CD4-positive, alpha-beta T cell (primary cell): ENCODE results near the gene CD44. TPM values are rescaled to one million over a fixed set of nuclear protein-coding genes. Genes with fewer than 3 reads are reported as not detected.
A peak's percentile ranks its signal among the peaks of the same experiment; 100 is the strongest.

Source experiments
- ATAC-seq: fragments of 200-7000 bp; cut with Tn5 transposase; one replicate; pipeline ENCODE4 v1.10.0; 2022; ENCODE audit warnings: mild to moderate bottlenecking; ENCODE audit not compliant: poor library complexity
- CTCF ChIA-PET: fragments of 350-600 bp; sonication (Branson Sonifier 250); formaldehyde crosslinking; loops from one replicate; lab custom pipeline; 2021; ENCODE audit warnings: antibody characterized with exemption, inconsistent platforms; lab: Charles Lee
- POLR2A ChIA-PET: fragments of 350-600 bp; sonication (Branson Sonifier 250); formaldehyde crosslinking; loops from one replicate; lab custom pipeline; 2021; ENCODE audit warnings: antibody characterized with exemption, inconsistent platforms; lab: Charles Lee
- DNase-seq, 14 experiments: peaks; one replicate each; pipeline ENCODE4 v3.0.0-alpha.2; 2013 to 2020; ENCODE audit warnings: mixed read lengths in 2 of 14
- H3K27ac ChIP-seq, 2 donors: one replicate each; pipeline versions ENCODE4 v1.5.1 to v1.7.0; 2013; ENCODE audit warnings: low read length in 2 of 2, low read depth in 1 of 2, mild to moderate bottlenecking in 1 of 2
- H3K27me3 ChIP-seq, 2 experiments: 1 replicate in 1 of 2; 2 replicates in 1 of 2; pipeline versions ENCODE4 v1.6.1 to v1.7.0; 2013; ENCODE audit warnings: low read length in 2 of 2, control low read depth in 1 of 2, mild to moderate bottlenecking in 1 of 2, moderate library complexity in 1 of 2; ENCODE audit not compliant: insufficient read depth in 2 of 2, control insufficient read depth in 1 of 2
- H3K36me3 ChIP-seq: one replicate; pipeline ENCODE4 v1.6.1; 2013; ENCODE audit warnings: low read length, control low read depth; ENCODE audit not compliant: insufficient read depth
- H3K4me1 ChIP-seq: one replicate; pipeline ENCODE4 v1.6.1; 2013; ENCODE audit warnings: low read length, control low read depth; ENCODE audit not compliant: insufficient read depth
- H3K4me3 ChIP-seq: one replicate; pipeline ENCODE4 v1.5.1; 2013; ENCODE audit warnings: mild to moderate bottlenecking, low read length, moderate library complexity
- H3K9me3 ChIP-seq, 2 experiments: 1 replicate in 1 of 2; 2 replicates in 1 of 2; pipeline versions ENCODE4 v1.6.1 to v1.7.0; 2013; ENCODE audit warnings: low read length in 2 of 2, mild to moderate bottlenecking in 2 of 2, control low read depth in 1 of 2, moderate library complexity in 1 of 2; ENCODE audit not compliant: control insufficient read depth in 1 of 2, insufficient read depth in 1 of 2
- H3K27ac Mint-ChIP-seq: one replicate; pipeline ENCODE4 v1.8.0; 2020; ENCODE audit warnings: mixed read lengths
- H3K27me3 Mint-ChIP-seq: one replicate; pipeline ENCODE4 v1.8.0; 2021; ENCODE audit warnings: mixed read lengths
- H3K36me3 Mint-ChIP-seq: one replicate; pipeline ENCODE4 v1.8.0; 2021; ENCODE audit warnings: low read depth, mixed read lengths
- H3K4me1 Mint-ChIP-seq: one replicate; pipeline ENCODE4 v1.8.0; 2021; ENCODE audit warnings: low read depth, mixed read lengths
- H3K4me3 Mint-ChIP-seq: one replicate; pipeline ENCODE4 v1.8.0; 2020; ENCODE audit warnings: mild to moderate bottlenecking, mixed read lengths
- H3K9me3 Mint-ChIP-seq: one replicate; pipeline ENCODE4 v1.8.0; 2020; ENCODE audit warnings: mixed read lengths
- CTCF ChIP-seq: fragments of 200-600 bp; IDR thresholded peaks from one replicate; pipeline ENCODE4 v1.8.0; 2022; ENCODE audit warnings: antibody characterized with exemption, mild to moderate bottlenecking
- intact Hi-C, 2 experiments: fragments of 100-400 bp; cut with DNase I in 1 of 2; cut with micrococcal nuclease in 1 of 2; formaldehyde crosslinking; loops; one replicate each; pipeline versions ENCODE4 v1.15.1 to v1.9.0; 2023 to 2025; cut with DNase I, micrococcal nuclease
- total RNA-seq, 174 experiments: library from RNA in 2 of 174; stranded (reverse) in 2 of 174; gene quantifications; one replicate each; pipeline ENCODE4 v1.2.3 and lab custom pipeline; 2021 to 2026

CD44 gene
- total RNA-seq, 2 experiments from 2014 or later, result 1,283 to 1,330 TPM

GRCh38 chr11:35241531-35241930 lies 102.6 kb downstream of the CD44 start:
- Mint-ChIP-seq H3K4me3 (no peak overlapping the region), H3K4me1 (peaks cover 82% of the 10 kb centered on the region), H3K36me3 (no peaks in the 10 kb centered on the region), H3K9me3 (peaks cover 2% of the 10 kb centered on the region), H3K27me3 (no peaks in the 10 kb centered on the region), H3K27ac (peak overlapping the region; percentile 25)
- ChIA-PET CTCF (no interaction called here), POLR2A (interaction anchor here (1.1 to 1.5 kb wide), 2 partner anchors 24 to 89 kb away, joined by 3 to 4 read pairs; no protein-coding TSS in a partner anchor)
- DNase-seq (peak in 1 of 14 experiments; percentile 9), ATAC-seq (no peak)
- H3K4me3 ChIP-seq, result no peak overlapping the region
- H3K4me1 ChIP-seq, result peaks cover 55% of the 10 kb centered on the region
- H3K27ac ChIP-seq, result no peak overlapping the region
- intact Hi-C loops, result loop anchor here (5.0 kb wide), 2 partner anchors 66 to 319 kb away; no protein-coding TSS in a partner anchor
- no peaks in the 10 kb centered on the region for H3K27me3 ChIP-seq
- no peaks in the 10 kb centered on the region for H3K36me3 ChIP-seq
- H3K9me3 ChIP-seq, result no peaks in the 10 kb centered on the region
- TF ChIP-seq CTCF, result no peak

GRCh38 chr11:35242412-35243242 lies 103.7 kb downstream of the CD44 start:
- DNase-seq (peak in 2 of 14 experiments; percentile 39 to 53), ATAC-seq (no peak)
- Histone ChIP-seq H3K27ac (no peak overlapping the region), H3K36me3 (no peaks in the 10 kb centered on the region), H3K9me3 (no peaks in the 10 kb centered on the region), H3K27me3 (no peaks in the 10 kb centered on the region), H3K4me3 (no peak overlapping the region), H3K4me1 (peaks cover 56% of the 10 kb centered on the region)
- peak overlapping the region; percentile 16 for H3K4me3 Mint-ChIP-seq
- intact Hi-C loops, result loop anchor here (5.0 kb wide), 2 partner anchors 65 to 320 kb away; no protein-coding TSS in a partner anchor
- TF ChIP-seq CTCF, result no peak
- H3K27ac Mint-ChIP-seq, result peak overlapping the region; percentile 85
- H3K27me3 Mint-ChIP-seq, result no peaks in the 10 kb centered on the region
- peaks cover 6% of the 10 kb centered on the region for H3K36me3 Mint-ChIP-seq
- peaks cover 4% of the 10 kb centered on the region for H3K9me3 Mint-ChIP-seq
- H3K4me1 Mint-ChIP-seq, result peaks cover 82% of the 10 kb centered on the region
- ChIA-PET POLR2A (interaction anchor here (0.8 to 1.5 kb wide), 5 partner anchors 9 to 88 kb away, joined by 3 to 4 read pairs (median 3); no protein-coding TSS in a partner anchor), CTCF (no interaction called here)

- H3K27ac ChIP-seq, result no peak overlapping the region
- no peak overlapping the region for H3K4me3 Mint-ChIP-seq
- H3K27me3 ChIP-seq, result no peaks in the 10 kb centered on the region
- ATAC-seq (no peak), DNase-seq (peak in 1 of 14 experiments; percentile 2)
- H3K36me3 ChIP-seq, result no peaks in the 10 kb centered on the region
- no peak for TF ChIP-seq CTCF
- peaks cover 4% of the 10 kb centered on the region for H3K9me3 Mint-ChIP-seq
- peak overlapping the region; percentile 97 for H3K27ac Mint-ChIP-seq
- H3K4me1 ChIP-seq, result peaks cover 59% of the 10 kb centered on the region
- POLR2A ChIA-PET, result interaction anchor here (0.8 kb wide), 1 partner anchor 8 kb away, joined by 3 read pairs; no protein-coding TSS in a partner anchor
- intact Hi-C loops, result loop anchor here (5.0 kb wide), 2 partner anchors 64 to 321 kb away; no protein-coding TSS in a partner anchor
- peaks cover 18% of the 10 kb centered on the region for H3K36me3 Mint-ChIP-seq
- H3K4me3 ChIP-seq, result no peak overlapping the region
- H3K9me3 ChIP-seq, result peaks cover 0 to 5% of the 10 kb centered on the region in 2 experiments
- CTCF ChIA-PET, result no interaction called here
- H3K27me3 Mint-ChIP-seq, result no peaks in the 10 kb centered on the region
- H3K4me1 Mint-ChIP-seq, result peaks cover 78% of the 10 kb centered on the region
Observed at GRCh38 chr11:35243774-35244173, 104.8 kb downstream of the CD44 start.
